Astrocyte of the cerebellum (primary cell): ENCODE results near the gene FUCA1.
A peak's percentile ranks its signal among the peaks of the same experiment; 100 is the strongest.
"Not testable (repeated sequence)": the region's sequence is repeated elsewhere in the genome, so short reads cannot be mapped to it uniquely, and the experiment has no call there.

ENCODE experiments used
- DNase-seq: peaks from one replicate; pipeline ENCODE4 v3.0.0-alpha.2; 2011; ENCODE audit warnings: low read depth
- H3K4me3 ChIP-seq: 2 replicates; pipeline ENCODE4 v1.5.1; 2011; ENCODE audit warnings: mild to moderate bottlenecking, low read depth, low read length, moderate library complexity
- CTCF ChIP-seq: IDR thresholded peaks from 2 replicates; pipeline ENCODE4 v1.5.1; 2012; ENCODE audit warnings: low read length, low read depth, moderate library complexity, mild to moderate bottlenecking; ENCODE audit errors: missing control alignments
- in situ Hi-C: cut with HindIII; loops from 2 replicates; pipeline ENCODE4 v1.10.0; 2017; ENCODE audit warnings: low sequenced_read_pairs

FUCA1 gene

GRCh38 chr1:23805025-23805424 lies 63.1 kb downstream of the FUCA1 start:
- in situ Hi-C loops = no loop called here
- TF ChIP-seq CTCF = no peak
- no peak for DNase-seq
- H3K4me3 ChIP-seq = no peak overlapping the region

- TF ChIP-seq CTCF = no peak
- no peak overlapping the region for H3K4me3 ChIP-seq
- no peak for DNase-seq
- in situ Hi-C loops = no loop called here
Observed at GRCh38 chr1:23804183-23804835, 63.8 kb downstream of the FUCA1 start.

GRCh38 chr1:23803674-23804073 lies 64.4 kb downstream of the FUCA1 start:
- TF ChIP-seq CTCF = no peak
- in situ Hi-C loops = no loop called here
- no peak overlapping the region for H3K4me3 ChIP-seq
- DNase-seq = no peak

- in situ Hi-C loops, H3K4me3 ChIP-seq, DNase-seq: not testable (repeated sequence)
Observed at GRCh38 chr1:23802809-23803342, 65.2 kb downstream of the FUCA1 start.

GRCh38 chr1:23801876-23802275 lies 66.2 kb downstream of the FUCA1 start:
- in situ Hi-C loops = no loop called here
- DNase-seq = no peak
- no peak overlapping the region for H3K4me3 ChIP-seq
- TF ChIP-seq CTCF = no peak

- in situ Hi-C loops = no loop called here
- TF ChIP-seq CTCF = no peak
Observed at GRCh38 chr1:23801338-23801748, 66.7 kb downstream of the FUCA1 start.

More at GRCh38 chr1:23801338-23801748, 66.7 kb downstream of the FUCA1 start:
- no peak for DNase-seq
- H3K4me3 ChIP-seq = peak overlapping the region; percentile 69
